ENCODE measurements around the gene TSPAN16. TPM values are rescaled to one million over a fixed set of nuclear protein-coding genes. Genes with fewer than 3 reads are reported as not detected.

Gene TSPAN16
- total RNA-seq, 2 experiments from 2014 or later: not detected

Other genes with a start within 250 kb of the TSPAN16 start
- gene LDLR, start 206.7 kb upstream of the TSPAN16 start, total RNA-seq: 10 to 100 TPM; 73.0 to 73.8 TPM
- 10 to 100 TPM; 59.6 to 72.2 TPM for gene SPC24, start 140.4 kb upstream of the TSPAN16 start, total RNA-seq
- 1 to 10 TPM in 1 of 2 experiments, under 1 TPM in 1; 0.91 to 1.2 TPM for gene KANK2, start 98.6 kb upstream of the TSPAN16 start, total RNA-seq
- gene ANGPTL8, start 56.5 kb upstream of the TSPAN16 start, total RNA-seq: not detected
- 1 to 10 TPM; 2.8 to 4.6 TPM for gene DOCK6, start 33.6 kb upstream of the TSPAN16 start, total RNA-seq
- 1 to 10 TPM; 7.5 to 8.9 TPM for gene RAB3D, start 43.5 kb downstream of the TSPAN16 start, total RNA-seq
- 10 to 100 TPM; 28.0 to 32.6 TPM for gene TMEM205, start 50.1 kb downstream of the TSPAN16 start, total RNA-seq
- gene CCDC159, start 50.4 kb downstream of the TSPAN16 start, total RNA-seq: 10 to 100 TPM; 15.3 to 18.0 TPM
- gene PLPPR2, start 59.3 kb downstream of the TSPAN16 start, total RNA-seq: 1 to 10 TPM; 2.1 to 2.2 TPM
- gene SWSAP1, start 78.5 kb downstream of the TSPAN16 start, total RNA-seq: 1 to 10 TPM; 1.5 to 1.7 TPM
- gene EPOR, start 88.2 kb downstream of the TSPAN16 start, total RNA-seq: 1 to 10 TPM; 8.0 to 8.4 TPM
- not detected for gene RGL3, start 123.2 kb downstream of the TSPAN16 start, total RNA-seq
- under 1 TPM; 0.16 to 0.25 TPM for gene ODAD3, start 139.0 kb downstream of the TSPAN16 start, total RNA-seq
- 100 to 1,000 TPM; 225 to 269 TPM for gene PRKCSH, start 139.5 kb downstream of the TSPAN16 start, total RNA-seq
- under 1 TPM in 1 of 2 experiments, not detected in 1; 0.09 TPM for gene ELAVL3, start 184.9 kb downstream of the TSPAN16 start, total RNA-seq
- 10 to 100 TPM; 13.1 to 16.6 TPM for gene ZNF653, start 209.7 kb downstream of the TSPAN16 start, total RNA-seq
- 10 to 100 TPM; 37.2 to 44.6 TPM for gene ECSIT, start 233.0 kb downstream of the TSPAN16 start, total RNA-seq
- not detected for gene CNN1, start 242.7 kb downstream of the TSPAN16 start, total RNA-seq